Activated naive CD8-positive, alpha-beta T cell treated with anti-CD3 and anti-CD28 coated beads, Interleukin-2, amount 50 U/mL, for 16 hours (primary cell): ENCODE measurements around the gene RANBP3.
"Not testable (repeated sequence)": the region's sequence is repeated elsewhere in the genome, so short reads cannot be mapped to it uniquely, and the experiment has no call there.

ENCODE experiments used
- DNase-seq: peaks from one replicate; pipeline ENCODE4 v3.0.0-alpha.2; 2020; ENCODE audit warnings: low read depth, low spot score

RANBP3 gene

DNA sequence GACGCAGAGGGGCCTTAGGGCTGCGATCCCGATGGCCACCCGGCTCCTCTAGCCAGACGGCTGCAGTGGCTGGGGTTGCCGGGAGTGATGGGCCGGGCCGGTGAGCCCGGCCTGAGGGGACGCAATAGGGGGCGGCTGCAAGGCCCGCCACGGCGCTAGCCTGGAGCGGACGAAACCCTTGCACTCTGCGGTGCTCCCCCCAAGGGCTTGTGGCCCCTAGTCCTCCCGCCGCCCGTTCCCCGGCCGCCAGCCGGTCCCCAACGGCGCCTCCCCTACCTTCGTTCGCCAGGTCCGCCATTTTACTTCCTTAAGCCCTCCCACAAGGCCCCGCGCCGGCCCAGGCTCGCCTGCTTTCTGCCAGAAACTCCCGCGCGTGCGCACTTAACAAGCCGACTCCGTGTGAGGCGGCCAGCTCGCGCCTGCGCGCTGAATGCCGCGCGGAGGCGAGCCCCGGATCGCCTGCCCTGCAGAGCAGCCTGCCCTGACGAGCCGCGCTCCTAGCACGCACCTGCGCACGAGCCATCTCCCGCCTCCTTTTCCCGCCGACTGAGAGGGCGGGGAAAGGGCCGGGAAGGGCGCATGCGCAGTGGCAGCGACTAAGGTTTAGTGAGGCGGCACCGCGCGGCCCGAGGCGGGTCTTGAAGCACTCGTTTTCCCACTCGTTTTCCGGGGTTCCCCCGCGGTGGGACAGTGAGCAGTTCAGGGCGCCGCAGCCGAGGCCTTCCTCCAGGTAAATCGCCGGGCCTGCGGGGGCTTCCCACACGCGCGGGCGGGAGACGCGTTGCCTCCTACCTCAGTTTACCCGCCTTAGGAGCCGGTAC, at the start of gene RANBP3:
Gene RANBP3, minus strand, starts transcription at position 356 of the 821 bp plus-strand sequence. Its CDS starts 58 bp downstream, at position 298.
- DNase-seq: peak; percentile 90

DNA sequence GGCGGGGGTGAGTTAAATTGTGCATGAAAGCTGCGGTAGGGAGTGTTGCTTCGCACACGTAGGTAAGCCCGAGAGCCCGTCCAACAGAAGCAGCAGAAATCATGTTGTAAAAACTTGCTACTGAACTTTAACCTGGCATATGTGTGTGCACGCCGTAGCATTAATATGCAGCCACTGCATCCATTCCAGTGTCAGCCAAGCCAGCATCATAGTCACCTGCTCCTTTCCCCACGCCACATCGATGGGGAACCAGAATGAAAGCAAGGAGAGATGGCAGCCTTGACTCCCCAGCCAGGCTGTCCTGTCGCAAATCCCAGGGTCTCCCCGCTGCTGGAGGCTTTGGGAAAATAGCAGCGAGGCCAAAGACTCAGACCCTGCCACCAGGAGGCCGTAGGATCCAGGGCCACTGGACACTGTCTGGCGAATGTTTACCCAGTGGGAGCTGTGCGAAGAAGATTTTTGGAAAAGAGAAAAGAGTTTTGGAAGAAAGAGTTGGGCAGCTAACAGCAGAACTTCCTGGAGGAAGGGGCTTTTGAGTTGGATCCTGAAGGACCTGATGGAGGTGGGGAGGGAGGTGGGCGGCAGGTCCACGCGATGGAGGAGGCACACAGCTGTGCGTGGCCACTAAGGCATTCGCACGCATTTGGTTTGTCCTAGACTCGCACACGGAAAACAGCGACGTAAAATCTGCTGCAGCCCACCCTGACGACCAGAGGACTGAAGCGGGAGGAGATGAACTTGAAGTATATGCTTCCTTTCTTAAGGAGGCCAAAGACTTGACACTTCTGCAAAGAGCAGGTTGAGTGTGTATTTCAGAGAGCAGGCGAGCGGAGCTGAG, 48.7 kb upstream of the RANBP3 start:
- DNase-seq: no peak

- DNase-seq: not testable (repeated sequence)
Measured at GRCh38 chr19:6024756-6025155, 46.8 kb upstream of the RANBP3 start.

DNA sequence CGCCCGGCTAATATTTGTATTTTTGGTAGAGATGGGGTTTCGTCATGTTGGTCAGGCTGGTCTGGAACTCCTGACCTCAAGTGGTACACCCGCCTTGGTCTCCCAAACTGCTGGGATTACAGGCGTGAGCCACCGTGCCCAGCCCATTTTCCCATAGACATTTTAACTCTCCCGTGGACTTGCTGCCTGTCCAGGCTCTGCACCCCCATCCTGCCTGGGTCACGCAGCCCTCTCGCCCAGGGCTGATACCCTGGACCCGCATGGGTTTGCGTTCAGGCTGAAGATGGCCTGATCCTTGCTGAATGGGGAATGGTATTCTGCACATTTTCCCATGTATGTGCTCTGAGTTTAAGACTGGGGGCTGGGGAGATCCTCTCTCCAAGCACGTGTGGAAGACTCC, 46.0 kb upstream of the RANBP3 start:
- DNase-seq: no peak

DNA sequence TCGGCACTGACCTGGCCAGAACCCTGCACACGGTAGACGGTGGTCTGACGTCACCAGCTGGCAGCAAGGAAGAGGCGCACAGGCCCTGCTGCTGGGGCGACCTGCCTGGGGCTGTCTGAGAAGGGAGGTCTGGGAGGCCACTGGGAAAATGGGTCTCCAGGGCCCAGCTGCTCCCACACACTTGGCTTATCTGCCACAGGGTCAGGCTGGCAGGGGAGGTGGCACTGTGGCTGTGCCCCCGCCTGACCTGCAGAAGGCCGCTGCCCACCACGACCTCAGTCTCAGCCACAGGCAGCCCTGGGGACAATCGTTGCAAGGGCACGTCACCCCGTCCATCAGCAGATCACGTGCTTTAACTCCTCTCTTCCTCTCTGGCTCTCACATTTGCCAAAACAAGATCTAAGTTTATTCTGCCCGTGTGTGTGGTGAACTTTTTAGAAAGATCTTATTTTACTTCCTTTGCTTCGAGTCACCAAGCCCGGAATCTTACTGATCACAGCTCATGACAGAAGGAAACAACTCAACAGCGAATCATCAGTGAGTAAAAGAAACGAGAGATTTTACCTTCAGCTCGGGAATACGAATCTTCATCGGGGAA, 45.2 kb upstream of the RANBP3 start:
- no peak for DNase-seq

DNA sequence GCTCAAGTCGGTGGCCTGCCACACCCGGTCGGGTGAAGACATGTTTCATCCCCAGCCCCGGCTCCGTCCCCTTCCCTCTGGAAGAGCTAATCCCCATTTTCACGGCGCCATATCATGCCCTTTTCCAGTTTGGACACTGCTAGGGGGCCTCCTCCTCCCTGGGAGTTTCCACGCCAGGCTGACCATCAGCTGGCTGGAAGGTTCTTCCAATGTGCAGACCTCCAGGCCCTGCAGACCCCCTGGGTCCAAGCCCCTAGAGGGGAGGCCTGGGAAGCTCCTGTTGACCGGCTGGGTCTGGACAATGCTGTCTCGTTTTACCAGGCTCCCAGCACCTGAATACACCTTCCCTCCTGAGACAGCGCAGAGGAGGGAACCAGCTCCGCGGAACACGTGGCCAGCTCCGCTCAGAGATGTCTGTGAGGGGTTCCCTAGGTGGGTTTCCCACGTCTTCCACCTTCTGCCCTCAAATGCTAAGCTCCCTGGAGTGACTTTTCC, 44.7 kb upstream of the RANBP3 start:
- no peak for DNase-seq

DNA sequence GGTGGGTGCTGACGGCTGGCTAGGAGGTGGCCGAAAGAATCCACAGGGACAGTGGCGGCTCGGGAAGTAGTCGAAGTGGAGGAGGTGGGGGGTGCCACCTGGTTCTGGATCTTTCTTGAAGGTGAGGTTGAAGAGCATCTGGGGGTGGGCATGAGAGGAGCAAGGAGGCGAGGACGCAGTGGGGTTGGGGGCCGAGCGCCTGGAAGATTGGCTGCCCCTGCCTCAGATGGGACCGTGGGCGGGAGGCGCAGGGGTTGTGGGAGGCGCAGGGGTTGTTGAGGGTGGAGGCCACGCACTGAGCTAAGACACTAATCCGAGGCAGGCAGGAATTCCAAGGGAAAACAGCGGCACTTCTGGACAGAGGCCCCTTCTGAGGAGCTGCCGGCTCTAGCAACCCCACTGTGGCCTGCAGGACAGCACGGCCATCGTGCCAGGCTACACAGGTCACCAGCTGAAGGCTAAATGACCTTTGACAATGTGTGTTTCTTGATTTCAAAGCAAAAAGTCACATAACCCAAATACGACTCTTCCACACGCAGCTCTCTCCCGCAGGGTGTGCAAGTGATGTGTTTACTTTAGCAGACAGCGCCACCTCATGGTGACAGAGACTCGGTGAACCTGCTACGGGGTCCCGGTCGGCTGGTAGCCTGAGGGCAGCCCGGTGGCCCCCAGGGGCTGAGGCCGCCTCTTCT, 44.1 kb upstream of the RANBP3 start:
- DNase-seq: peak; percentile 61

DNA sequence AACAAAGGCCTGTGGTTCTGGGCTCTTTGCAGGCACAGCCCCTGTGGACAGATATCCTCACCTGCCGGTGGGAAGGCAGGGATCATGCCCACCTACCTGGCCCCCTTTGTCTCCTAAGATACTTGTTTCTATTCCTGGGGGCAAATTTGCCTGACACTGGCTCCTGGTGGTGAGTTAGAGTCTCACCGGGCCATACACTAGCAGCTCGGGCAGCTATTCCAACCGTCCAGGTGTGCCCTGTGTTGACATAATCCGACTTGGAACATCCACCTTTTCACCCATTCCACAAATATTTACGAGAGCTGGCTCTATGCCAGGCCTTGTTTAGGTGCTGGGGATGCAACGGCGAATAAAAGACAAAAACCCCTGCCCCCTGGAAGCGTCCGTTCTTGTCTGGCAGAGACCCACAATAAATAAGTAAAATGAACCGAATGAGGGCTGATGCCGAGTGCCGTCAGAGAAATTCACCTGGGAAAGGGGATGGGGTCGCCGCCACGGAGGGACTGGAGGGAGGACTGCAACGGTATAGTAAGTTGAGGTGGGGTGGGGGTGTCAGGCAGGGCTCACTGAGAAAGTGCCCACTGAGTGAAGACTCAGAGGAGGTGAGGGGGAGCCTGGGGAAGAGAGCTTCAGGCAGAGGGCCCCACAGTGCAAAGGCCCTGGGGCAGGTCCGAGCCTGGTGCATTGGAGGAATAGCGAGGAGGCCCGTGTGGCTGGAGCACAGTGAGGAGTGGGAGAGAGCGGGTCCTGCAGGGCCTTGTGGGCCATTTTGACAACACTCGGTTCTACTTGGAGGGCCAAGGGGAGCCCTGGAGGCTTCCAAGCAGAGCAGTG, 43.2 kb upstream of the RANBP3 start:
- no peak for DNase-seq

GRCh38 chr19:6020166-6020882, 42.4 kb upstream of the RANBP3 start:
- DNase-seq: no peak

GRCh38 chr19:6018786-6019185, 40.8 kb upstream of the RANBP3 start:
- no peak for DNase-seq

DNA sequence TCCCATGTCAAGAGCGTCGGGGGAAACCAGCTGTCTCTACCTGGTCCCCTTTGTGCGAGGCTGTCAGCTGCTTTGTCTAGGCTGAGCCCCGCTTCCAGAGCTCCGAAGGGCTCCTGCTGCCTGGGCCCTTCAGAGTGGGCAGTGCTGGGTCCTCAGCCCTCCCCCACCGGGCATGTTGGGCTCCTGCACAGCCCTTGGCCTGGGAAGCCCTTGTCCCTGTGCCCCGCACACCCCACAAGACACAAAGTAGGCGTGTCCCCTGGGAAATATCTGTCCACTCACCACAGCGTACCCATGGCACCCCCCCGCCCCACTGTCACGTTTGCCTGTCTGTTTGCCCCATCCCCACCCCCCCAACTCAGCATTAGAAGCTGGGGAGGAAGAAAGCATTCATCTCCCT, 39.6 kb upstream of the RANBP3 start:
- DNase-seq: no peak

GRCh38 chr19:6015841-6016545, 38.1 kb upstream of the RANBP3 start:
- no peak for DNase-seq

DNA sequence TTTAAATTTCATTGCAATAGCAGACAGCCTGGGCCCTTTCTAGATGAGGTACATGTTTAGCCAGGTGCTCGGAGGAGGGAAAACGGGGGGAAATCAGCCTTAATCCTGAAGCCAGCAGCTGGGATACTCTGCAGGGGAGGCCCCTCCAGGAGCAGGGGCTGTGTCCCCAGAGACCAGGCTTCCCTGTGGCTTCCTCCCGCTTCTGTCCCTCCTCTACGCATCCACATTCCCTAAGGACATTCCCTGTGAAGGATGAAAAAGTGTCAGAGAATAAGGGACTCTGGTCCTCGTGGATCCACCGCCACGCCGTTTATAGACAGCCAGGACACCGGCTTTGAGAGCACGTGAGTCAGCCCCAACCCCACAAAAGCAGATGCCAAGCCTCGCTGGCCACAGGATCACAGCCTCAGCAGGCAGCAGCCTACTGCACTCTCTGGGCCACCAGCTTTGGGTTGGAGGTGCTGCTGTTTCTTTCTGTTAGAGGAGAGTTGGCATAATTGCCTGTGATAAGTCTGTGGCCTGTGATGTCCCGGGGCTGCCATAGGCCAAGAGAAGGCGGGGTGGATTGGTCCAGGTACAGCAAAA, 36.7 kb upstream of the RANBP3 start:
- DNase-seq: no peak

GRCh38 chr19:6012426-6013170, 34.7 kb upstream of the RANBP3 start:
- DNase-seq: no peak

DNA sequence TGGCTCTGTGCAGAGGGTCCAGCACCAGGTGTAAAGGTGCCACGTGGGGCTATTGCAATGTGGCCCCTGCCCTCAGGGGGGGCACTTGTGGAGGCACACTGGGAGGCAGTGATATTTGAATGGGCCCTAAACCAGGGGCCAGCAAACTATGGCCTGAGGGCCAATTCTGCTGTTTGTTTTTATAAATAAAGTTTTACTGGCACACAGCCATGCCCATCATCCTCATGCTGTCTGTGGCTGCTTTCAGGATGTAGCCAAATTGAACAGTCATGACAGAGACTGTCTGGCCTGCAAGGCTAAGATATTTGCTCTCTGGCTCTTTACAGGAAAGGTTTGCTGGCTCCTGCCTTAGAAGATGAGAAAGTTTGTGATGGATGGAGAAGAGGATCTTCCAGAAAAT, 33.9 kb upstream of the RANBP3 start:
- DNase-seq: no peak

DNA sequence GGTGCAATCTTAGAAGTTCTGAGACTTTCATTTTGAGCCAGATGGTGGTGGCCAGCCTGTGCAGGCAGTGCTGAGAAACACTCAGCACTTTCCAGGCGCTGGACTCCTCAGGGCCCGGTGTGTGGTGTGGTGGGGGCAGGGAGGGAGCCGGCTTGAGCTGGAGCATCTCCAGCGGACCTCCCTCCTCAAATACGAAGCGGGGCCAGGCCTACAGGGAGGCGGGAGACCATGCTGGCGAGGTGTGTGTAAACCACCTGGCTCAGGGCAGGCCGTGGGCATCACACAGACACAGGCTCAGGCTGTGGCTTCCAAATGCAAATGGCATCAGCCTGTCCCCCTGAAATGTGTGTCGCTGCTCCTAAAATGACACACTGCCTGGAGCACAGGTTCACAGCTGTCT, 33.3 kb upstream of the RANBP3 start:
- DNase-seq: no peak

DNA sequence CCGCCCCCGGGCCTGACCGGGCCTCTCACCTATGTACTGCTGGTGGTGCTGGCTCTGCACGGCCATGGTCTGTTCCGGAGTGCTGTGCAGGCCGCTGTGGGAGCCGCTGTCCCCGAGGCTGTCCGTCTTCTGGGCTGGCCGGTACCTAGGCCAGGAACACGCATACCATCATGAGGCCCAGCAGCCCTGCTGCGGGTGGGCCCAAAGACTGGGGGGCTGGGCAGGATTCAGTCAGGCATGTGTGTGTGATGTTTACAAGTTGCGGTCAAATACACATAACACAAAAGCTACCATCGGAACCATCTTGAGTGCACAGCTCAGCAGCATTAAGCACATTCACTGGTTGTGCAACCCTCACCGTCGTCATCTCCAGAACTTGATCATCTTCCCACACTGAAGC, 32.2 kb upstream of the RANBP3 start:
- no peak for DNase-seq

DNA sequence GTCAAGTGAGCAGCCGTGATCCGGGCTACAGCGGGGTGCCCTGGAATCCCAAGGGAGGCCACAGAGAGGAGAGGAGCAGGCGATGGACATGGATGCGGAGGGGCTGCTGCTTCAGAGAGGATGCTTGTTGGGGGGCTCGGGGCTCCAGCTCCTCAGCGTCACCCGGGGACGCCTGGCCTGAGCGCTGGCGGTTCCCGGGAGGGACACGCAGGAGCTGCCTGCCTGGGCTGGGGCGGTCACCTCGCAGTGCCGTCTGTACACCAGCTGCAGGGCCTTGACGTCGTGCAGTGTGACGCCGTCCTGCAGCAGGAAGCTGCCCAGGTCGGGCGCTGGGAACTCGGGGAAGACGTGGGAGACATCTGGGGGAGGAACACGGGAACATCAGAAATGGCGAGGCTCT, 29.9 kb upstream of the RANBP3 start:
- DNase-seq: no peak
